ENCODE results near the gene MAML1.
"Not testable (repeated sequence)": the region's sequence is repeated elsewhere in the genome, so short reads cannot be mapped to it uniquely, and the experiment has no call there.

MAML1 gene

DNA sequence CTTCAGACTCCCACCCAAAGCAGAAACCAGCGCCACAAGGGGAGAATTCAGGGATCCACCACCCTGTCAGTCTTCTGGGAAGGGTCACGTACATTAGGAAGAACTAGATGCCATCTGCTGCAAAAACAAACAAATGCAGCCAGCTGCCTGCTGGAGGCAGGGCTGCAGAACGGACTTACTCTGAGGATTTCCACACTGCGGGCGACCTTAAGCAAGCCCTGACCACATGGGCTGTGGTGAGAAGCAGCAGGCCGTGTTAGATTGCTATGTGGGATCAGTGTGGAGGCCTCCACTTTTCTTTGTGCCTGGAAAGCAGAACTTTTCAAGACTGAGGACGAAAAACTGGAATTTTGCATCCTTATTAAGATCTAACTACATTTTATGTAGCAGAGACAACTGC is 47.7 kb downstream of the MAML1 start:
- TF ChIP-seq, protein P1, sequence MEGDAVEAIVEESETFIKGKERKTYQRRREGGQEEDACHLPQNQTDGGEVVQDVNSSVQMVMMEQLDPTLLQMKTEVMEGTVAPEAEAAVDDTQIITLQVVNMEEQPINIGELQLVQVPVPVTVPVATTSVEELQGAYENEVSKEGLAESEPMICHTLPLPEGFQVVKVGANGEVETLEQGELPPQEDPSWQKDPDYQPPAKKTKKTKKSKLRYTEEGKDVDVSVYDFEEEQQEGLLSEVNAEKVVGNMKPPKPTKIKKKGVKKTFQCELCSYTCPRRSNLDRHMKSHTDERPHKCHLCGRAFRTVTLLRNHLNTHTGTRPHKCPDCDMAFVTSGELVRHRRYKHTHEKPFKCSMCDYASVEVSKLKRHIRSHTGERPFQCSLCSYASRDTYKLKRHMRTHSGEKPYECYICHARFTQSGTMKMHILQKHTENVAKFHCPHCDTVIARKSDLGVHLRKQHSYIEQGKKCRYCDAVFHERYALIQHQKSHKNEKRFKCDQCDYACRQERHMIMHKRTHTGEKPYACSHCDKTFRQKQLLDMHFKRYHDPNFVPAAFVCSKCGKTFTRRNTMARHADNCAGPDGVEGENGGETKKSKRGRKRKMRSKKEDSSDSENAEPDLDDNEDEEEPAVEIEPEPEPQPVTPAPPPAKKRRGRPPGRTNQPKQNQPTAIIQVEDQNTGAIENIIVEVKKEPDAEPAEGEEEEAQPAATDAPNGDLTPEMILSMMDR (IDR thresholded peaks at IDR 0.05; ENCODE audit: control insufficient read depth, insufficient read depth, low read depth, low read length, missing control alignments), result no peak
- no peak for DNase-seq (ENCODE audit: low read depth)
- H3K4me3 ChIP-seq (ENCODE audit: control insufficient read depth, low read depth, low read length), result no peak overlapping the region

GRCh38 chr5:179781846-179782245 is 49.2 kb downstream of the MAML1 start:
- H3K4me3 ChIP-seq (ENCODE audit: control insufficient read depth, low read depth, low read length), result no peak overlapping the region
- no peak for DNase-seq (ENCODE audit: low read depth)
- TF ChIP-seq, protein P1 (IDR thresholded peaks at IDR 0.05; ENCODE audit: control insufficient read depth, insufficient read depth, low read depth, low read length, missing control alignments), result no peak

- DNase-seq (ENCODE audit: low read depth), result no peak
- TF ChIP-seq, protein P1 (IDR thresholded peaks at IDR 0.05; ENCODE audit: control insufficient read depth, insufficient read depth, low read depth, low read length, missing control alignments), result no peak
- H3K4me3 ChIP-seq (ENCODE audit: control insufficient read depth, low read depth, low read length), result no peak overlapping the region
Measured at GRCh38 chr5:179783128-179783527, 50.5 kb downstream of the MAML1 start.

DNA sequence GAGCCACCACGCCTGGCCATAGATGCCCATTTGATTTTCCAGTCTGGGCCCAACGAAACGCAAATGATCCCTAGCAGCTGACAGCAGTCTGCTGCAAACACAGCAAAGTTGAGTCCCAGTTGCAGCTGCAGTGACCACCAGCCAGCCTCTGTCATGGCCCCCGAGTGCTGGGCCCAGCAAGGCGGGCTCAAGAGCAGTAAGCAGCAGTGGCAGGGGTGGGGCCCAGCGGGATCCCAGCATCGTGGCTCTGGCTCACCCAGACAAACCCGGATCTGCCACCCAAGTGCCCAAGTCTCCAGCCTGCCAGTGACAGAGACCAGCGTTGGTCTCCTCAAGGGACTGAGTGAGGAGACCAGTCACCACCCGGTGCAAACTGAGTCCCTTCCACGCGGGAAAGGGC is 54.2 kb downstream of the MAML1 start:
- no peak for DNase-seq (ENCODE audit: low read depth)
- TF ChIP-seq, protein P1 (IDR thresholded peaks at IDR 0.05; ENCODE audit: control insufficient read depth, insufficient read depth, low read depth, low read length, missing control alignments), result no peak
- H3K4me3 ChIP-seq (ENCODE audit: control insufficient read depth, low read depth, low read length), result no peak overlapping the region

DNA sequence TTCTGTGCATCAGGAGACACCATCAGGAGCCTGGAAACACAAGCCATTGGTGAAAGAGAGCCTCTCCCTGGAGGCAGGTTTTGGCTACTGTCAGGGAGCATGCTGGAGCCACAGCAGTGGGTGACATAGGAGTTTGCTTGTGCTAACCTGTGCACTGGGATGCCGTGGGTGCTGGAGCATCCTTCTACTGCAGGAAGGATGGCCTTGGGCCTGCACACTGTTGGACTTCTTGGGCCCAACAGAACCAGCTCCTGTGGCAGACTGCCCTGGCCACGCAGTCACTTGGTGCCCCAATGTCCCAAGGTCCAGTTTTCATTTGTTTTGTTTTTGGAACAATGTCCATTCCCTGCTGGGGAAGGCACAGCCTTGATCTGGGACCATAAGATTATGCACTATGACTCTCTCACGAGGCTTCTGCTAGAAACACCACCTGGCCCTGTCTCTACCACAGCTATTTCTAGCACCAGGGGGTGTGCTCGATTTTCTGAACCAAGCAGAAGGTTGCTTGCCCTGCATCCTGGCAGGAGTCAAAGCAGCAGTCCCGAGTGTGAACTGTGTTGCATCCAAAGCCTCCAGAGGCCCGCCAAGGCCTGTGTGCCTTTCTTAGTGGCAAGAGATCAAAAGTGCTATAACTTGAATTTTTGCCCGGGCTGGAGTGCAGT is 55.7 kb downstream of the MAML1 start:
- DNase-seq (ENCODE audit: low read depth), result no peak
- TF ChIP-seq, protein P1 (IDR thresholded peaks at IDR 0.05; ENCODE audit: control insufficient read depth, insufficient read depth, low read depth, low read length, missing control alignments), result no peak
- no peak overlapping the region for H3K4me3 ChIP-seq (ENCODE audit: control insufficient read depth, low read depth, low read length)

- not testable (repeated sequence) for H3K4me3 ChIP-seq (ENCODE audit: control insufficient read depth, low read depth, low read length); DNase-seq (ENCODE audit: low read depth)
Measured at GRCh38 chr5:179789278-179789677, 56.7 kb downstream of the MAML1 start.

- no peak for DNase-seq (ENCODE audit: low read depth)
- TF ChIP-seq, protein P1 (IDR thresholded peaks at IDR 0.05; ENCODE audit: control insufficient read depth, insufficient read depth, low read depth, low read length, missing control alignments), result no peak
Measured at GRCh38 chr5:179791881-179792611, 59.4 kb downstream of the MAML1 start.

More at GRCh38 chr5:179791881-179792611, 59.4 kb downstream of the MAML1 start:
- H3K4me3 ChIP-seq (ENCODE audit: control insufficient read depth, low read depth, low read length), result no peak overlapping the region
